OCI-LY7 (cell line): ENCODE data around the gene MSS51.

Experiments
- EZH2phosphoT487 ChIP-seq: fragments of 200-600 bp; sonication (generic); IDR thresholded peaks from 2 replicates; pipeline ENCODE4 v1.6.1; 2018; ENCODE audit warnings: low read depth, borderline replicate concordance, mild to moderate bottlenecking, mixed run types, antibody characterized with exemption, low read length, moderate library complexity, mixed read lengths
- TF ChIP-seq, protein P1 (sequence below): fragments of 200-600 bp; sonication (generic); conservative IDR thresholded peaks from 2 replicates; pipeline ENCODE4 v1.5.1; 2014; ENCODE audit warnings: mild to moderate bottlenecking, antibody characterized with exemption, low read length, moderate library complexity, mixed read lengths

DNA sequence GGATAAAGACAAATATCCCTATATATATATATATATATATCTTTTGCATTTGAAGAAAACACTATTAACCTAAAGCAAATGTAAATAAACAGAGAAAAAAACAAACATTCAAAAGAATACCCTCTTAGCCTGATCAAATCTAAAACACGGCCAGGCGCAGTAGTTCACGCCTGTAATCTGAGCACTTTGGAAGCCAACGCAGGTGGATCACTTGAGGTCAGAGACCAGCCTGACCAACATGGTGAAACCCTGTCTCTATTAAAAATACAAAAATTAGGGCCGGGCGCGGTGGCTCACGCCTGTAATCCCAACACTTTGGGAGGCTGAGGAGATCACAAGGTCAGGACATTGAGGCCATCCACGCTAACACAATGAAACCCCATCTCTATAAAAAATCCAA, 28.7 kb downstream of the MSS51 start:
- TF ChIP-seq, protein P1, sequence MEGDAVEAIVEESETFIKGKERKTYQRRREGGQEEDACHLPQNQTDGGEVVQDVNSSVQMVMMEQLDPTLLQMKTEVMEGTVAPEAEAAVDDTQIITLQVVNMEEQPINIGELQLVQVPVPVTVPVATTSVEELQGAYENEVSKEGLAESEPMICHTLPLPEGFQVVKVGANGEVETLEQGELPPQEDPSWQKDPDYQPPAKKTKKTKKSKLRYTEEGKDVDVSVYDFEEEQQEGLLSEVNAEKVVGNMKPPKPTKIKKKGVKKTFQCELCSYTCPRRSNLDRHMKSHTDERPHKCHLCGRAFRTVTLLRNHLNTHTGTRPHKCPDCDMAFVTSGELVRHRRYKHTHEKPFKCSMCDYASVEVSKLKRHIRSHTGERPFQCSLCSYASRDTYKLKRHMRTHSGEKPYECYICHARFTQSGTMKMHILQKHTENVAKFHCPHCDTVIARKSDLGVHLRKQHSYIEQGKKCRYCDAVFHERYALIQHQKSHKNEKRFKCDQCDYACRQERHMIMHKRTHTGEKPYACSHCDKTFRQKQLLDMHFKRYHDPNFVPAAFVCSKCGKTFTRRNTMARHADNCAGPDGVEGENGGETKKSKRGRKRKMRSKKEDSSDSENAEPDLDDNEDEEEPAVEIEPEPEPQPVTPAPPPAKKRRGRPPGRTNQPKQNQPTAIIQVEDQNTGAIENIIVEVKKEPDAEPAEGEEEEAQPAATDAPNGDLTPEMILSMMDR = no peak
- TF ChIP-seq EZH2phosphoT487 = no peak
